Measurements from ENCODE around the gene PRDM16. TPM values are rescaled to one million over a fixed set of nuclear protein-coding genes. Genes with fewer than 3 reads are reported as not detected.

PRDM16 gene
- total RNA-seq, 4 donors from 2014 or later = 5.4 to 13.2 (median 7.7) TPM

GRCh38 chr1:3248155-3249141 is 179.4 kb downstream of the PRDM16 start:
- DNase-seq = no peak
- TF ChIP-seq CTCF (IDR thresholded peaks at IDR 0.05) (no peak), POLR2A (IDR thresholded peaks at IDR 0.05) (no peak)
- no peaks in the 10 kb centered on the region for H3K27me3 ChIP-seq
- no peaks in the 10 kb centered on the region for H3K36me3 ChIP-seq
- no peaks in the 10 kb centered on the region for H3K9me3 ChIP-seq
- H3K27ac ChIP-seq = no peak overlapping the region
- H3K4me3 ChIP-seq = no peak overlapping the region
- peaks cover 0 to 37% (median 2%) of the 10 kb centered on the region in 4 donors for H3K4me1 ChIP-seq

- peak overlapping the region in 3 of 4 donors; percentile 46 to 89 (median 88) for H3K27ac ChIP-seq
- H3K4me3 ChIP-seq = no peak overlapping the region
- DNase-seq = no peak
- peaks cover 0 to 37% (median 2%) of the 10 kb centered on the region in 4 donors for H3K4me1 ChIP-seq
- no peaks in the 10 kb centered on the region for H3K36me3 ChIP-seq
- no peaks in the 10 kb centered on the region for H3K27me3 ChIP-seq
- TF ChIP-seq POLR2A (IDR thresholded peaks at IDR 0.05) (no peak), CTCF (IDR thresholded peaks at IDR 0.05) (no peak)
- H3K9me3 ChIP-seq = no peaks in the 10 kb centered on the region
These were observed 180.2 kb downstream of the PRDM16 start for GRCh38 chr1:3249231-3249630.

- Histone ChIP-seq H3K36me3 (no peaks in the 10 kb centered on the region), H3K4me3 (no peak overlapping the region), H3K27me3 (no peaks in the 10 kb centered on the region), H3K4me1 (peaks cover 0 to 37% (median 2%) of the 10 kb centered on the region in 4 donors), H3K27ac (peak overlapping the region in 3 of 4 donors; percentile 59 to 89 (median 88)), H3K9me3 (no peaks in the 10 kb centered on the region)
- DNase-seq = peak in 2 of 3 donors; percentile 82 to 90
- TF ChIP-seq POLR2A (IDR thresholded peaks at IDR 0.05) = peak in 1 of 2 donors; percentile 40
- TF ChIP-seq CTCF (IDR thresholded peaks at IDR 0.05) = no peak
These were observed 180.9 kb downstream of the PRDM16 start for GRCh38 chr1:3249631-3250501.

GRCh38 chr1:3250624-3251023 is 181.6 kb downstream of the PRDM16 start:
- Histone ChIP-seq H3K36me3 (no peaks in the 10 kb centered on the region), H3K27me3 (no peaks in the 10 kb centered on the region), H3K4me1 (peaks cover 0 to 37% (median 2%) of the 10 kb centered on the region in 4 donors), H3K9me3 (no peaks in the 10 kb centered on the region), H3K27ac (peak overlapping the region in 3 of 4 donors; percentile 59 to 89 (median 88)), H3K4me3 (no peak overlapping the region)
- no peak for DNase-seq
- no peak for TF ChIP-seq POLR2A (IDR thresholded peaks at IDR 0.05)
- no peak for TF ChIP-seq CTCF (IDR thresholded peaks at IDR 0.05)

GRCh38 chr1:3251099-3251806 is 182.2 kb downstream of the PRDM16 start:
- TF ChIP-seq CTCF (IDR thresholded peaks at IDR 0.05) (no peak), POLR2A (IDR thresholded peaks at IDR 0.05) (peak in 1 of 2 donors; percentile 24)
- peak in 2 of 3 donors; percentile 60 to 80 for DNase-seq
- Histone ChIP-seq H3K9me3 (no peaks in the 10 kb centered on the region), H3K27ac (peak overlapping the region in 3 of 4 donors; percentile 59 to 89 (median 88)), H3K27me3 (no peaks in the 10 kb centered on the region), H3K4me1 (peaks cover 0 to 37% (median 2%) of the 10 kb centered on the region in 4 donors), H3K36me3 (no peaks in the 10 kb centered on the region), H3K4me3 (no peak overlapping the region)
